K562 (cell line): Measurements from ENCODE around the gene LZTR1. TPM values are rescaled to one million over a fixed set of nuclear protein-coding genes. Genes with fewer than 3 reads are reported as not detected.

Source experiments
- ATF4 ChIP-seq: fragments of 450-650 bp; formaldehyde crosslinking; IDR thresholded peaks from 2 replicates; pipeline ENCODE4 v1.4.0; 2022; ENCODE audit warnings: mild to moderate bottlenecking, moderate library complexity
- CREM ChIP-seq: IDR thresholded peaks from 2 replicates; pipeline ENCODE4 v1.6.1; 2014; ENCODE audit warnings: antibody characterized with exemption, low read depth
- ETV5 ChIP-seq: sonication (generic); formaldehyde crosslinking; IDR thresholded peaks from 2 replicates; pipeline ENCODE4 v1.4.0; 2020; ENCODE audit warnings: low read depth, mild to moderate bottlenecking, missing genetic modification reagents
- KLF10 ChIP-seq: fragments of 250-450 bp; sonication (Bioruptor Pico); IDR thresholded peaks from 2 replicates; pipeline ENCODE4 v1.6.1; 2021; ENCODE audit warnings: matching md5 sums
- KLF6 ChIP-seq: fragments of 250-450 bp; sonication (Bioruptor Pico); IDR thresholded peaks from 2 replicates; pipeline ENCODE4 v1.4.0; 2020; ENCODE audit warnings: mild to moderate bottlenecking, moderate library complexity, borderline replicate concordance
- MTA3 ChIP-seq: fragments of 450-650 bp; formaldehyde crosslinking; IDR thresholded peaks from 2 replicates; pipeline ENCODE4 v1.6.1; 2017; ENCODE audit warnings: mild to moderate bottlenecking, borderline replicate concordance
- MYNN ChIP-seq, 2 experiments: sonication (generic); formaldehyde crosslinking in 1 of 2; IDR thresholded peaks; 2 replicates each; pipeline versions ENCODE4 v1.5.0 to v1.6.1; 2016 to 2020; ENCODE audit warnings: antibody characterized with exemption in 1 of 2, missing genetic modification reagents in 1 of 2
- NR2F6 ChIP-seq: fragments of 450-650 bp; formaldehyde crosslinking; IDR thresholded peaks from 2 replicates; pipeline ENCODE4 v1.4.0; 2020; ENCODE audit warnings: mild to moderate bottlenecking
- NR4A1 ChIP-seq, 2 experiments: fragments of 250-450 bp in 1 of 2; fragments of 450-650 bp in 1 of 2; sonication (Bioruptor Pico) in 1 of 2; IDR thresholded peaks; 2 replicates each; pipeline versions ENCODE4 v1.4.0 to v1.6.1; 2016 to 2020; ENCODE audit warnings: mild to moderate bottlenecking in 2 of 2, missing compliant biosample characterization in 1 of 2, missing genetic modification characterization in 1 of 2, moderate library complexity in 1 of 2
- POLR2AphosphoS2 ChIP-seq: IDR thresholded peaks from 2 replicates; pipeline ENCODE4 v1.6.1; 2012; ENCODE audit warnings: low read length, improper control_type of control experiment
- PRMT5 ChIP-seq: sonication (generic); formaldehyde crosslinking; IDR thresholded peaks from 2 replicates; pipeline ENCODE4 v1.5.0; 2020; ENCODE audit warnings: missing genetic modification reagents
- RAD51 ChIP-seq: fragments of 450-650 bp; IDR thresholded peaks from 2 replicates; pipeline ENCODE4 v1.7.1; 2016; ENCODE audit warnings: low read depth, mild to moderate bottlenecking, borderline replicate concordance
- RUNX1 ChIP-seq: sonication (generic); IDR thresholded peaks from 2 replicates; pipeline ENCODE4 v1.6.1; 2016; ENCODE audit warnings: antibody characterized with exemption, low read depth
- TAF7 ChIP-seq: fragments of 450-650 bp; IDR thresholded peaks from 2 replicates; pipeline ENCODE4 v1.6.1; 2016; ENCODE audit warnings: missing genetic modification characterization, missing compliant biosample characterization
- TARDBP ChIP-seq: fragments of 450-650 bp; IDR thresholded peaks from 2 replicates; pipeline ENCODE4 v1.6.1; 2016
- TGIF2 ChIP-seq: sonication (generic); formaldehyde crosslinking; IDR thresholded peaks from 2 replicates; pipeline ENCODE4 v1.8.1; 2022; ENCODE audit warnings: mild to moderate bottlenecking, missing genetic modification reagents, moderate library complexity
- USF1 ChIP-seq: sonication (generic); formaldehyde crosslinking; IDR thresholded peaks from 2 replicates; pipeline ENCODE4 v1.9.0; 2022; ENCODE audit warnings: mild to moderate bottlenecking, missing genetic modification reagents
- ZBTB12 ChIP-seq: fragments of 250-450 bp; sonication (Bioruptor Pico); IDR thresholded peaks from 2 replicates; pipeline ENCODE4 v1.4.0; 2020
- ZBTB26 ChIP-seq: fragments of 450-650 bp; formaldehyde crosslinking; IDR thresholded peaks from 2 replicates; pipeline ENCODE4 v1.4.0; 2022; ENCODE audit warnings: missing genetic modification characterization
- ZNF41 ChIP-seq: fragments of 250-450 bp; sonication (Bioruptor Pico); conservative IDR thresholded peaks from 2 replicates; pipeline ENCODE4 v1.4.0; 2020; ENCODE audit warnings: mild to moderate bottlenecking
- ZNF592 ChIP-seq: fragments of 450-650 bp; IDR thresholded peaks from 2 replicates; pipeline ENCODE4 v1.6.1; 2017; ENCODE audit warnings: antibody characterized with exemption, mild to moderate bottlenecking
- ZNF695 ChIP-seq: fragments of 450-650 bp; formaldehyde crosslinking; IDR thresholded peaks from 2 replicates; pipeline ENCODE4 v1.4.0; 2020; ENCODE audit warnings: mild to moderate bottlenecking, moderate library complexity
- ZNF707 ChIP-seq: fragments of 250-450 bp; sonication (Bioruptor Pico); conservative IDR thresholded peaks from 2 replicates; pipeline ENCODE4 v1.8.0; 2022; ENCODE audit warnings: inconsistent platforms, mild to moderate bottlenecking, moderate library complexity
- polyA plus RNA-seq, 8 experiments: library from polyadenylated mRNA; depleted of rRNA in 4 of 8; stranded (reverse) in 5 of 8; unstranded in 3 of 8; fragments of >200 nt; fragmentation: Nextera tagmentation in 2 of 8; fragmentation: Illumina TruSeq in 1 of 8; extraction: Ambion mirVana in 2 of 8; extraction: Trizol in 1 of 8; gene quantifications; 2 replicates each; pipeline versions ENCODE4 v1.2.1 to v1.2.3, GENCODE V29; 2011 to 2014; ENCODE audit warnings: inconsistent platforms in 1 of 8, missing spikeins in 1 of 8
- total RNA-seq, 7 experiments: library from RNA; depleted of rRNA in 6 of 7; stranded (reverse); fragments of >200 nt in 6 of 7; fragmentation: Illumina TruSeq in 2 of 7; extraction: Trizol in 2 of 7; gene quantifications; 2 replicates each; pipeline versions ENCODE4 v1.2.1 to v1.2.3, GENCODE V29; 2011 to 2021; ENCODE audit warnings: low replicate concordance in 1 of 7

LZTR1 gene
- total and polyA plus RNA-seq, 9 of the 15 experiments (the other 6 are each of a cell fraction or from before 2014, with no cell fraction given), result 2.2 to 135 (median 63.0) TPM

GRCh38 chr22:20982563-20982882, 426 bp downstream of the LZTR1 start (continued):
- TF ChIP-seq MYNN (IDR thresholded peaks at IDR 0.05) (no peak), MYNN (CRISPR knock-in tag; IDR thresholded peaks at IDR 0.05) (no peak), PRMT5 (no peak), TAF7 (no peak; the same call in 1 of the 2 replicates), ATF4 (CRISPR knock-in tag) (0 out of 2 replicates have a peak, but pooled peaks have one; percentile 11), ZBTB12 (no peak), TGIF2 (no peak), MTA3 (no peak), ZNF695 (CRISPR knock-in tag) (no peak), NR4A1 (CRISPR knock-in tag; IDR thresholded peaks at IDR 0.05) (peak; percentile 33; the same call in 1 of the 2 replicates), NR4A1 (tag; IDR thresholded peaks at IDR 0.05) (no peak), RAD51 (no peak), ZBTB26 (CRISPR knock-in tag) (peak; percentile 91), ZNF592 (no peak), ZNF707 (CRISPR knock-in tag) (peak; percentile 55), TARDBP (no peak), ZNF41 (peak; percentile 72; the same call in 1 of the 2 replicates), POLR2AphosphoS2 (no peak), ETV5 (CRISPR knock-in tag) (no peak), CREM (no peak), RUNX1 (no peak), KLF10 (CRISPR knock-in tag) (no peak), USF1 (no peak), KLF6 (0 out of 2 replicates have a peak, but pooled peaks have one; percentile 9), NR2F6 (CRISPR knock-in tag) (peak; percentile 67; the same call in 1 of the 2 replicates)
